Measurements from ENCODE around the gene SEMA4G.

SEMA4G gene

DNA sequence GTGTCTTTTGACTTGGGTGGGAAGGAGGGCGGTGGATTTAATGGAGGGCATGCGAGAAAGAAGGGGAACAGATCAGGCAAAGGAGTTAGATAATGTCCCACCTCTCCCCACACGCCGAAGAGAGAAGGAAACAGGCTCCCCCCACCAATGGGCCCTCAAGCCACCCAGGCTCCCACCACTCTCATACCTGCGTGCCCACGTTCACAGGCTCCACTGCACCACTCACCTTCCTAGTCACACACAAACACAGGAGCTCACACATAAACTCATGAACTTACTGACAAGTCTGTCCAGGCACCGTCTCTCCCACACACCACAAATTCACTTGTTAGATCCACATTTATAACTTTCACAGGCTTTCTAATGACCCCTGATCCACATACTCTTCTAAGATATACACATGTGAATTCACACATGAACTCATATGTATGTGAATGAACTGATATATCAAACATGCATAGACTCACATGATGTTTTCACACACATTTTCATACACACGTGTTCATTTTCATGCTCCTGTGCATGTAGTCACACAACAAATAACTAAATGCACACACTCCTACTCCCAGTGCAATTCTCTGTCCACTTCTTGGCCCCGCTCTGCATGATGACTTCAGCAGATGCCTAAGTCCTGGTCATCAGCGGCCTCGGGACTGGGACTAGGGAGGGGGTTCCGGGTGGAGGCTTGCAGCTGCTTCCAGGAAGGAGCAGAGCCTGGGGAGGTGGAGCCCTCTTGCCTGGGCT lies 31.8 kb downstream of the SEMA4G start:
- H3K4me3 ChIP-seq (ENCODE audit: low read length) = no peak overlapping the region

DNA sequence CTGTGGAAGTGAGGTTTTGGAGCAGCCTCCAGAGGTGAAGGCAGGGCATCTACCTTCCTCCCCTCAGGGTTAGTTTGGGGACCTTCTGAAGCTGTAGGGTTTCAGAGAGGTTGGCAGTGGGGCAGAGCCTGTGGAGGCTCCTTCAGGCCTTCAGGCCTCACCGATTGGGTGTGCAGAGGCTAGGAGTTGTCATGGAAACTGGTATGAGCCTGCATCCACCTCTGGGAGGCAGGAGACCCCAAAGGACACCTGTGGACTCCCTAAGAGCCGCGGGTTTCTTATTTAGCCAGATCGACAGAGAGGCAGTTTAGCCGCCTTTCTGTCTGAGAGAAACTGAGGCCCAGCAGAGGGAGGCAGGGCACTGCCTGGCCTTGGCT lies 32.3 kb downstream of the SEMA4G start:
- H3K4me3 ChIP-seq (ENCODE audit: low read length) = no peak overlapping the region
- DNase-seq (ENCODE audit: low read depth, low spot score) = no peak

More for the DNA sequence above, 31.8 kb downstream of the SEMA4G start:
- DNase-seq (ENCODE audit: low read depth, low spot score) = no peak

DNA sequence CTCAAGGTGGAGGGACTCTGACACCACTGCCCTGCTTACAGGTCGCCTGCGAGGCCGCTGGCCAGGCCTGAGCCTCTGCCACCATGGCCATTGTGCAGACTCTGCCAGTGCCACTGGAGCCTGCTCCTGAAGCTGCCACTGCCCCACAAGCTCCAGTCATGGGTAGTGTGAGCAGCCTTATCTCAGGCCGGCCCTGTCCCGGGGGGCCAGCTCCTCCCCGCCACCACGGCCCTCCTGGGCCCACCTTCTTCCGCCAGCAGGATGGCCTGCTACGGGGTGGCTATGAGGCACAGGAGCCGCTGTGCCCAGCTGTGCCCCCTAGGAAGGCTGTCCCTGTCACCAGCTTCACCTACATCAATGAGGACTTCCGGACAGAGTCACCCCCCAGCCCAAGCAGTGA lies 33.2 kb downstream of the SEMA4G start:
- no peak for DNase-seq (ENCODE audit: low read depth, low spot score)
- H3K4me3 ChIP-seq (ENCODE audit: low read length) = no peak overlapping the region

DNA sequence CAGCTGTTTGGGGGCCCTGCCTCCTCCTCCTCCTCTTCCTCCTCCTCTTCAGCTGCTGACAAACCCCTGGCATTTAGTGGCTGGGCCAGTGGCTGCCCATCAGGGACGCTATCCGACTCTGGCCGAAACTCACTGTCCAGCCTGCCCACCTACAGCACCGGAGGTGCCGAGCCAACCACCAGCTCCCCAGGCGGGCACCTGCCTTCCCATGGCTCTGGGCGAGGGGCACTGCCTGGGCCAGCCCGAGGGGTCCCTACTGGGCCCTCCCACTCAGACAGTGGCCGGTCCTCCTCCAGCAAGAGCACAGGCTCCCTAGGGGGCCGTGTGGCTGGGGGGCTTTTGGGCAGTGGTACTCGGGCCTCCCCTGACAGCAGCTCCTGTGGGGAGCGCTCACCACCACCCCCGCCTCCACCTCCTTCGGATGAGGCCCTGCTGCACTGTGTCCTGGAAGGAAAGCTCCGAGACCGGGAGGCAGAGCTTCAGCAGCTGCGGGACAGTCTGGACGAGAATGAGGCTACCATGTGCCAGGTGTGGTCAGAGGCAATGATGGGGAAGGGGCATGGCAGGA lies 34.4 kb downstream of the SEMA4G start:
- no peak overlapping the region for H3K4me3 ChIP-seq (ENCODE audit: low read length)
- no peak for DNase-seq (ENCODE audit: low read depth, low spot score)

DNA sequence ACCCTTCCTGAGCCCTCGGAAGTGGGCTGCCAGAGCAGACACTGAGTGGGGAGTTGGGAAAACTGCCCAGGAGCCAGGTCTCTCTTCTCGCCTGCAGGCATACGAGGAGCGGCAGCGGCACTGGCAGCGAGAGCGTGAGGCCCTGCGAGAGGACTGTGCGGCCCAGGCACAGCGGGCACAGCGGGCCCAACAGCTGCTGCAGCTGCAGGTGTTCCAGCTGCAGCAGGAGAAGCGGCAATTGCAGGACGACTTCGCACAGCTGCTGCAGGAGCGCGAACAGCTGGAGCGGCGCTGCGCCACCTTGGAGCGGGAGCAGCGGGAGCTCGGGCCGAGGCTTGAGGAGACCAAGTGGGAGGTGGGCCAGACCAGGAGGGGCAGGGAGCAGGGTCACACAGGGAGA lies 36.1 kb downstream of the SEMA4G start:
- no peak for DNase-seq (ENCODE audit: low read depth, low spot score)
- H3K4me3 ChIP-seq (ENCODE audit: low read length) = no peak overlapping the region

DNA sequence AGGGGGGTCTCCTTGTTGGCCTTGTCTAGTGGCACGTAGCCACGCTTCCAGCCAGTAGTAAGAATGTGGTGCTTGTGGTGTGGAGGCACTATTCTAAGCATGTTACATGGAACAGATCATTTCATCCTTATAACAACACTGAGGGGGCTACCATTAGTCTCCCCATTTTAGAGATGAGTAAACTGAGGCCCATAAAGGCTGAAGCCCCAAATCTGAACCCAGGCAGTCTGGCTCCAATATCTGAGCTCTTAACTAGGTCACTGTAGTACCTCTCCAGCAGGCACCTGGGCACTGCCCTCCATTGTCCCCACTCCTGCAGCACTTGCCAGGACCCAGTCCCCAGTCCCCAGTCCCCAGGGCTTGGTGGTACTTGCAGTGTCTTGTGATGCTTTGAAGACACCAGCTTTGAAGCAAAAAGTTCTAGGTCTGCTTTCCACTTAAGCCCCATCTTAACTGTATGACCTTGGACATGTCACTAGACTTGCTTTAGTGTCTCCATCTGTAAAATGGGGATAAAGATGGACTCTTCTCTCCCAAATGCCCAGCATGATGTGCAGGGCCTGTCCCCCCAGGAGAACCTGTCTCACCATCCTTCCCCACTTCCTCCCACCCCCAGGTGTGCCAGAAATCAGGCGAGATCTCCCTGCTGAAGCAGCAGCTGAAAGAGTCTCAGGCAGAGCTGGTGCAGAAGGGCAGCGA lies 36.7 kb downstream of the SEMA4G start:
- DNase-seq (ENCODE audit: low read depth, low spot score) = no peak
- H3K4me3 ChIP-seq (ENCODE audit: low read length) = no peak overlapping the region

DNA sequence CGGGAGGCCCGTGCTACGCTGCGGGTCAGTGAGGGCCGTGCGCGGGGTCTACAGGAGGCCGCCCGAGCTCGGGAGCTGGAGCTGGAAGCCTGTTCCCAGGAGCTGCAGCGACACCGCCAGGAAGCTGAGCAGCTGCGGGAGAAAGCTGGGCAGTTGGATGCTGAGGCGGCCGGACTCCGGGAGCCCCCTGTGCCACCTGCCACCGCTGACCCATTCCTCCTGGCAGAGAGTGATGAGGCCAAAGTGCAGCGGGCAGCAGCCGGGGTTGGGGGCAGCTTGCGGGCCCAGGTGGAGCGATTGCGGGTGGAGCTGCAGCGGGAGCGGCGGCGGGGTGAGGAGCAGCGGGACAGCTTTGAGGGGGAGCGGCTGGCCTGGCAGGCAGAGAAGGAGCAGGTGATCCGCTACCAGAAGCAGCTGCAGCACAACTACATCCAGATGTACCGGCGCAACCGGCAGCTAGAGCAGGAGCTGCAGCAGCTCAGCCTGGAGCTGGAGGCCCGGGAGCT lies 37.3 kb downstream of the SEMA4G start:
- DNase-seq (ENCODE audit: low read depth, low spot score) = no peak
- H3K4me3 ChIP-seq (ENCODE audit: low read length) = no peak overlapping the region

DNA sequence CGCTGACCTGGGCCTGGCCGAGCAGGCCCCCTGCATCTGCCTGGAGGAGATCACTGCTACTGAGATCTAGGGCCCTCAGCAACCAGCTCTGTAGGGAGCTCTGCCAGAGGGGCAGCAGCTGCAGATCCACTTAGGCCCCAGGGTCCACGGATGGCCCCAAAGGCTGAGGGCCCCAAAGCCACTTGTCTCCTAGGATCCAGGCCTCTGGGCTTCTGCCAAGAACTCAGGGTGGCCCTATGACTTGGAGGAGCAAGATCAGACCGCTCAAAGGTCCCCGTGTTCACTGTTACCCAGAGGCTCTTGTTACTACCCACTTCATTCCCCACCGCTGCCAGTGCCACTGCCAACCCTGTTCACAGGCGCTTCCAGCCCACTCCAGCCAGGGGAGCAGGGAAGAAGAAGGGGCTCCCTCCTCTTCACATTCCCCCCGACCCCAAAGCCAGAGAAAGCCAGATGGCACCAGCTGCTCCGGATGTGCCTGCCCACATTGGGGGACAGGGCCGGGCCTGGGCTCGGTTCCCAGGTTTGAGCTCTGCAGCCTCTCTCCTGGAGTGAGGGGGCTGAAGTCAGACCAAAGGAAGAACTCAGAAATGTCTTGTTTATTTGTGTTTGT lies 37.9 kb downstream of the SEMA4G start:
- H3K4me3 ChIP-seq (ENCODE audit: low read length) = no peak overlapping the region
- DNase-seq (ENCODE audit: low read depth, low spot score) = no peak

DNA sequence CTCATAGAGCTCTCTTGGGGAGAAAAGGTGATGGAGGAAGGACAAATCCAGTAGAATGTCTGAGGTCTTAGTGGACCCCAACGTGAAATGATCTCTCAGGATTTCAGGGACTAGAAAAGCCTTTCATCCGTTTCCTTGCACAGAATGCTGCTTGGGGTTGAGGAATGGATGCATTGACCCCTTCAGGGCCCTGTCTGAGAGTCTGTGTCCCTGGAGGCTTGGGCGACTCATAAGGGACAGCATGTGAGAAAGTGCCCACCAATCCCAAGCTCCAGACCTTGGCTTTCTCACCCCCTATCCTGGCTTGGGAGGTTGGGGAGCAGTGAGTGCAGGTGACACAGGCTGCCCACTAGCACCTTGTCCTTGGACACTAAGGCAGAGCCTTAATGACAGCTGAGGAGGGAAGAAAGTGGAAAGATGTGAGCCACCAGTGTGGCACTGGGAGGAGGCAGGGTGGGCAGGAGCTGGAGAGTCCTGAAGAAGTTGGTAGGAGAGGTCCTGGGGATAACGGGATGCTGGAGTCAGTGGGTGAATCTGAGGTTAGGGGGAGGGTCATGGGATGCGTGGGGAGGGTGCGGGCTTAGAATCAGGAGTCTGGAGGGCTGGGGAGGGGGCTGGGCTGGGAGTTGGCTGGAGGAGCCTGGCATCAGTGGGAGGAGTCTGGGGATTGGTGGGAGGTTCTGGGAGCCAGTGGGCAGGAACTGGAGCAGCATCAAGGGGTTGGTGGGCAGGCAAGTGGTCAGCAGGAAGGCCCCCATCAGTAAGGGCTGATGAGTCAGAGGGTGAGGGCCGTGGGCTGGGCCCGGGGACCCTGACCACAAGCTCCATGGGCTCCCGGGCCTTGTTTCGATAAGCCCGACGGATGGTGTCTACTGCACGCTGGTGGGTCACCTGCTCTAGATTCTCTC lies 38.9 kb downstream of the SEMA4G start:
- no peak for DNase-seq (ENCODE audit: low read depth, low spot score)

DNA sequence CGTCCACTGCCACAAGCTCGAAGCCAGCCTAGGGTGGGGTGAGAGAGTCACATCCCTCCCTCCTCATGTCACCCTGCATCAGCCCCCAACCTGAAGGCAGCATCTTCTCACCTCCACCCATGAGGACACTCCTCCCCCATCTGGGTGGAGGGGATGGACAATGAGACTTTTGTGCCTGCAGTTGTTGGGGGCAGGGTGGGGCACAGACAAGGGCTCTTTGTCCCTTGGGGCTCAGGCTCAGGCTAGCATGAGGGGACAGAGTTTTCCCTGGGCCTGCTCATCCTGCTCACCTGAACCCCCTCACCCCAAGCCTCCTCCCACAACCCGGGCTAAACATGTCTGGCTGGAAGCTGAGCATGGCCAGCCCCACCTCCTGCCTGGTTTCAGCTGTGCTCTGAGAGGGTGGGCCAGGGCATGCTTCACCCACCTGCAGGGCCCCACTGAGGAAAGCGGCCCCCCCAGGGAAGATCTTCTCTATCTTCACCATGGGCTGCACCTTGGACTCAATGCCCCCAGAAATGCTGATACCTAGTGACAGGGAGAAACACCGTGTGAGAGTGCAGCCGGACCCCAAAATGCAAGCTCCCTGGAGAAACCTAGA lies 39.6 kb downstream of the SEMA4G start:
- no peak overlapping the region for H3K4me3 ChIP-seq (ENCODE audit: low read length)
- DNase-seq (ENCODE audit: low read depth, low spot score) = no peak

More for the DNA sequence above, 38.9 kb downstream of the SEMA4G start:
- H3K4me3 ChIP-seq (ENCODE audit: low read length) = no peak overlapping the region

DNA sequence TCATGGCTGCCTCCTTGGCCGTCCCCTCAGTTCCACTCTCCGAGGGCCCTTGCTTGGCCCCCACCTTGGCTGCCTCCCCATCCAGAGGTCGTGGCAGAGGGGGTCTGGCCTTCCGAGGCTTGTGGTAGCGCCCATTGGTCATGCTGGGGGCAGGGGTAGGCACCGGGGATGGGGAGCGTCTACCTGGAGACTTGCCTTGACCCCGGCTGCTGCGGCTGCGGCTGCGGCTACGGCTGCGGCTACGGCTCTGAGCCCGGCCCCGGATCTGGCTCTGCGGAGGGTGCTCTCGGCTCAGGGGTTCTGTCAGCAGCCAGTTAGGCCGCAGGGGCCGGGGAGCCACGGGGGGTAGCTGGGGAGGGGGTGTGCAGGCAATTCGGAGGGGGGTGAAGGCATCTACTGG lies 41.0 kb downstream of the SEMA4G start:
- H3K4me3 ChIP-seq (ENCODE audit: low read length) = no peak overlapping the region
- no peak for DNase-seq (ENCODE audit: low read depth, low spot score)

DNA sequence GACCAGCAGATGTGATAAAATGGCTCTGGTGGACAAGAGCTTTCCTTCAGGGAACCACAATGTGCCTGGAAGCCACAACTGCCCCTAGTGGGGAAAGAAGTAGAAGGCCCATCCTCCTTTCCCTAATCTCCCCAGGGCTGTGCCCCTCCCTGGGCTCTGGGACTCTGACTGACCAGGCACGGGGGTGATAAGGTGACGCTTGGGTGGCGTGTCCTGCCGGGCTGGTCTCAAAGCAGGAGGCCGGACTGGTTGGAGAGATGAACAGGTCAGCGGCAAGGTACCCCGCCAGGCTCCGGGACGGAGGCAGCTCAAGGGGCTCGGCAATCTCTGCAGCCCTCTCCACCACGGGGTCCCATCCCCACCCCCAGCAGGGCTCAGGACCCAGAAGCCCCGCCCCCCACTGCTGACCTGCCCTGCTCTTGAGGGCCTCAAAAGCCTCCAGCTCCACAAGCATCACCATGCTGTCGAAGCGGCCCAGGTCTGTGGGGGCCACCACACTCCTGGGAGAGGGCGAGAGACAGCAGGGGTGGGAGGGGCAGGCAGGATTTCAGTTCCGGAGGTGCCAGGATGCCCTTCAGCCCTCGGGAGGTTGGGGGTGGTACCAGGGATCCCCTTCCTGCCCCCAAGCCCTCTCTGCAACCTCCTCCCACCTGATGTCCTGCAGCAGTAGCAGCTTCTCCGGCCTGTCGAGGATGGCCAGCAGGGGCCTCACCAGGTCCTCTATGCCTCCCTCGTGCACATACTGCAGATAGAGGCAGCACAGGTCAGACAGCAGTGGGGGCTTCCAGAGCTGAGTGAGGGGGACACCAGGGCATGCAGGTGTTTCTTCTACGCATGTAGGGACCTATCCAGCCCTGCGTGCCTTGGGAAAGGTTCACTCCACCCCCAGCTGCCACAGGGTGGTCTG lies 42.5 kb downstream of the SEMA4G start:
- no peak for DNase-seq (ENCODE audit: low read depth, low spot score)
- H3K4me3 ChIP-seq (ENCODE audit: low read length) = no peak overlapping the region

DNA sequence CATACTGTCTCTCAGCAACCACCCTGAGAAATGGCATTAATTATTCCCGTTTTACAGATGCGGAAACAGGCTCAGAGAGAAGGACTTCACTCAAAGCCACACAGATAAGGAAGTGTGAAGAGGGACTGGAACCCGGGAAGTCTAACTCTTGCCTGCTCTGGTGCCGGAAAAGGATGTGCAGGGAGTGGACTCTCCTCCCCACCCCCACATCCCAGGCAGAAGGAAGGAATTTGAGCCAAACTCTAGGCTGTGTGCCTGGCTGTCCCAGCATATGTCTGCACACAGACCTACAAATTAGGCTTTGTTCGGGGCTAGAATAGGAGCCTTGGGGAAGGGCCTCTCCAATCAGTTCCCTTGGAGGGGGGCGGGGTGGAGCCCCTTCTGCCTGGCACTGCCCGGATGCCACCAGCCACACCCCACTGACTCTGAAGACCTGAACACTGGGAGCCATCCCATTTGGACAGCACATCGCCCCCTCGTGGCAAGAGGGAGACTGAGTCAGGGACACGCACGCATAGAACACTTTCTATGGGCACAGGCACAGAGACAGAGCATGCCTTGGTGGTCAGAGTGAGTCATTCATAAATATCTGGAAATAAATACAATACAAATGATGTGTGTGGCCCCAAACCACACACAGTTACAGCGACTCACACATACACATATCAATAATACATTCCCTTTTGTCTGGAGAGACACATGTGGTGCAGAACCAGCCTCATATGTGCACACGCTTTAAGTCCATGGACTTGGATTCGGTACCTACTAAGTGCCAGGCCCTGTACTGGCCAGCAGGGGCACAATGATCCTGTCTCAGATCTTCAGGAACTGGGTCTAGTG lies 43.4 kb downstream of the SEMA4G start:
- DNase-seq (ENCODE audit: low read depth, low spot score) = peak; percentile 67
- H3K4me3 ChIP-seq (ENCODE audit: low read length) = no peak overlapping the region

DNA sequence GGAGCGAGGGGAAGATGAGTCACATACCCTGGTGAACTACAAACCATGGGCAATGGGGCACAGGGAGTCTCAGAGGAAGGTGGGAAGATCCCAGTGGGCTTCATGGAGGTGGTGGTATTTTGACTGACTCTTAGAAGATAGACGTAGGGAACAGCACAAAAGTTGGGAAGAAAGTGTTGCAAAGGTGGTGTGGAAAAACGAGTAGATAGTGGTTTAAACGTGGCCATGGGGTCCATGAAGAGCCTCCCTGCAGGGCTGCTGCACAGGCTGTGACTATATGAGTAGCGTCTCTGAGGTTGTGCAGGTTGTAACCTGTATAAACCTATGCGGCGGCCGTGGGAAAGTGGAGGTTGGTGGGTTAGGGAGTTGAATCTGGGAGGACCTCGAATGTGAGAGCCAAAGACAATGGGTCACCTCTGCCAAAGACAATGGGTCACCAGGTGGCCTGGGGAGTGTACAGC lies 44.1 kb downstream of the SEMA4G start:
- no peak overlapping the region for H3K4me3 ChIP-seq (ENCODE audit: low read length)
- DNase-seq (ENCODE audit: low read depth, low spot score) = no peak

DNA sequence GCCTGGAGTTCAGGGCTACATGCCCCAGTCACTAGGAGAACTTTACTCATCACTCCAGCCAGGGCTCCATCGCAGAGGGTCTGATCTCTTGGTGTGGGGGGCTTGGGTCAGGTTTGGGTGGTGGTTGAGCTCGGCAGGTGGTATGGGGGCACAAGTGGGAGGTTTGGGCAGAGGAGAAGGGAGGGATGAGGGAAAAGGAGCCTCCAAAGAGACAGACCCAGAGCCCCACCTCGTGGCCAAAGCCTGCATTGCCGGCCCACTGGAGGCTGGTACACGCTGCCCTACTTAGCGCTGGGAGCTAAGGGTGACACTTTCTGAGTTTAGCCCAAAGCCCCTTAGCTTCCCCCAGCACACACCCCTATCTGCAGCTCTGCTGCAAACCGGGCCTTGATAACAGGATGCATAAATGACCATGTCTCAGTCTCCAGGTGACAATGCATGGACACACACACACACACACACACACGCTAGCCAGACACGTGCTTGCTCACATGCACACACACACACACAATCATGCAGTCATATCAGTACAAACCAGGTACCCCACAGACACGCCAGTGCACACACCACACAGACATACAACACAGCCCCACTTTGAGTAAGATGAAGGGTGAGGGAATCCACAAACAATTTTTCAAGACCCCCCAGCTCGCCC lies 45.1 kb downstream of the SEMA4G start:
- DNase-seq (ENCODE audit: low read depth, low spot score) = peak; percentile 23
- no peak overlapping the region for H3K4me3 ChIP-seq (ENCODE audit: low read length)

DNA sequence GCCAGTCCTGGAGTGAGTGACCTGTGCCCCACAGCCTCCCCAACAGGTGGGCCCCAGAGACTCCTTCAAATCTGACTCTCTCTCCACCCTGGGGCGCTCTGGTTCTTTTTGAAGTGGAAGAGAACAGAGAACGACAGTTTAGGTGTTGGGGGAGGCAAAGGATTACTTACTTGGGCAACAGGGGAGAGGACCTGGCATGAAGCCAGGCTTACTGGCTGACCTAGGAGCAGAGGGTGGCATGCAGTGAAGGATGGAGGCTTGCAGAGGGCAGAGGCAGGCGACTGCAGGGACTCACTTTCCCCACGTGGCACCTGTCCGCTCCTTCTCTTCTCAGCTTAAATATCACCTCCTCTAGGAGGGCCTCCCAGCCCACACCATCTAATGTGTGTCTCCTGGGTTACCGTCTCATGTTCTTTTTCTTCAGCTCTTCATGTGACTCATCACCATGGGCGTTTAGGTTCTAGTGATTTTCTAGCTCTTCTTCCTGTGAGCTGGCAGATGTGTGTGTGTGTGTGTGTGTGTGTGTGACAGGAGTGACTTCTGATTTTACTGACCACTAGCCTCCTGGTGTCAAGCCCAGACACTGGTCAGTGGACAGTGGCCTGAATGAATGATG lies 45.8 kb downstream of the SEMA4G start:
- no peak for DNase-seq (ENCODE audit: low read depth, low spot score)
- H3K4me3 ChIP-seq (ENCODE audit: low read length) = no peak overlapping the region

All from Jurkat, Clone E6-1 (cell line).